IPS-11a (cell line): ENCODE measurements around the gene VASN.
"Not testable (repeated sequence)": the region's sequence is repeated elsewhere in the genome, so short reads cannot be mapped to it uniquely, and the experiment has no call there.

ENCODE experiments used
- H3K4me3 ChIP-seq: one replicate; pipeline ENCODE4 v1.5.1; 2013; ENCODE audit warnings: low read depth, low read length, control low read depth

The VASN gene

GRCh38 chr16:4383591-4384444, 12.2 kb downstream of the VASN start:
- H3K4me3 ChIP-seq: no peak overlapping the region

GRCh38 chr16:4384509-4384942, 12.9 kb downstream of the VASN start:
- H3K4me3 ChIP-seq: no peak overlapping the region

GRCh38 chr16:4385066-4385788, 13.6 kb downstream of the VASN start:
- H3K4me3 ChIP-seq: no peak overlapping the region

GRCh38 chr16:4385789-4386450, 14.3 kb downstream of the VASN start:
- H3K4me3 ChIP-seq: no peak overlapping the region

- no peak overlapping the region for H3K4me3 ChIP-seq
Observed at GRCh38 chr16:4386451-4386805, 14.8 kb downstream of the VASN start.

- no peak overlapping the region for H3K4me3 ChIP-seq
Observed at GRCh38 chr16:4386951-4387565, 15.4 kb downstream of the VASN start.

GRCh38 chr16:4387781-4388180, 16.1 kb downstream of the VASN start:
- H3K4me3 ChIP-seq: no peak overlapping the region

- no peak overlapping the region for H3K4me3 ChIP-seq
Observed at GRCh38 chr16:4388271-4389021, 16.8 kb downstream of the VASN start.

- H3K4me3 ChIP-seq: no peak overlapping the region
Observed at GRCh38 chr16:4389051-4389955, 17.7 kb downstream of the VASN start.

- H3K4me3 ChIP-seq: no peak overlapping the region
Observed at GRCh38 chr16:4390266-4391260, 18.9 kb downstream of the VASN start.

GRCh38 chr16:4391631-4392381, 20.2 kb downstream of the VASN start:
- H3K4me3 ChIP-seq: no peak overlapping the region

- H3K4me3 ChIP-seq: no peak overlapping the region
Observed at GRCh38 chr16:4392382-4393239, 21.0 kb downstream of the VASN start.

GRCh38 chr16:4393240-4393600, 21.6 kb downstream of the VASN start:
- no peak overlapping the region for H3K4me3 ChIP-seq

GRCh38 chr16:4393850-4394249, 22.2 kb downstream of the VASN start:
- H3K4me3 ChIP-seq: not testable (repeated sequence)

- H3K4me3 ChIP-seq: no peak overlapping the region
Observed at GRCh38 chr16:4395055-4395726, 23.5 kb downstream of the VASN start.

GRCh38 chr16:4399001-4399730, 27.5 kb downstream of the VASN start:
- H3K4me3 ChIP-seq: no peak overlapping the region
